SKM-1 (cell line): ENCODE data around the gene SPDYE2.
"Not testable (repeated sequence)": the region's sequence is repeated elsewhere in the genome, so short reads cannot be mapped to it uniquely, and the experiment has no call there.

Source experiments
- DNase-seq: peaks from one replicate; lab custom pipeline; 2025; ENCODE audit not compliant: unreplicated experiment; lab: John Stamatoyannopoulos, UW

The SPDYE2 gene

GRCh38 chr7:102550808-102551422 lies at the start of gene SPDYE2:
Gene SPDYE2, plus strand, starts transcription at chr7:102551226. Its CDS starts 2,030 bp downstream, at chr7:102553256.
- not testable (repeated sequence) for DNase-seq

GRCh38 chr7:102503141-102503540 lies 47.9 kb upstream of the SPDYE2 start:
- DNase-seq, result not testable (repeated sequence)

GRCh38 chr7:102505298-102506185 lies 45.5 kb upstream of the SPDYE2 start:
- not testable (repeated sequence) for DNase-seq

GRCh38 chr7:102507410-102508088 lies 43.5 kb upstream of the SPDYE2 start:
- not testable (repeated sequence) for DNase-seq

GRCh38 chr7:102510575-102510974 lies 40.5 kb upstream of the SPDYE2 start:
- not testable (repeated sequence) for DNase-seq

GRCh38 chr7:102511860-102512522 lies 39.0 kb upstream of the SPDYE2 start:
- DNase-seq, result not testable (repeated sequence)

- DNase-seq, result not testable (repeated sequence)
Measured at GRCh38 chr7:102512642-102513221, 38.3 kb upstream of the SPDYE2 start.

GRCh38 chr7:102514881-102515721 lies 35.9 kb upstream of the SPDYE2 start:
- DNase-seq, result not testable (repeated sequence)

- not testable (repeated sequence) for DNase-seq
Measured at GRCh38 chr7:102515889-102516288, 35.1 kb upstream of the SPDYE2 start.

GRCh38 chr7:102516951-102517350 lies 34.1 kb upstream of the SPDYE2 start:
- not testable (repeated sequence) for DNase-seq

GRCh38 chr7:102517550-102518147 lies 33.4 kb upstream of the SPDYE2 start, which contains the start of gene RASA4B:
Gene RASA4B, minus strand, starts transcription at chr7:102517777. Its CDS starts 67 bp downstream, at chr7:102517710.
- not testable (repeated sequence) for DNase-seq

- DNase-seq, result not testable (repeated sequence)
Measured at GRCh38 chr7:102520797-102521196, 30.2 kb upstream of the SPDYE2 start.

GRCh38 chr7:102524803-102525202 lies 26.2 kb upstream of the SPDYE2 start:
- not testable (repeated sequence) for DNase-seq

- DNase-seq, result not testable (repeated sequence)
Measured at GRCh38 chr7:102527182-102527581, 23.8 kb upstream of the SPDYE2 start.

GRCh38 chr7:102527822-102528793 lies 22.9 kb upstream of the SPDYE2 start:
- not testable (repeated sequence) for DNase-seq

GRCh38 chr7:102531583-102531982 lies 19.4 kb upstream of the SPDYE2 start:
- not testable (repeated sequence) for DNase-seq

- DNase-seq, result not testable (repeated sequence)
Measured at GRCh38 chr7:102532127-102532526, 18.9 kb upstream of the SPDYE2 start.
